Renal cortex interstitium (tissue), 11 donors: Measurements from ENCODE around the gene TSEN34. TPM values are rescaled to one million over a fixed set of nuclear protein-coding genes. Genes with fewer than 3 reads are reported as not detected.
"Not testable (repeated sequence)": the region's sequence is repeated elsewhere in the genome, so short reads cannot be mapped to it uniquely, and the experiment has no call there.

Experiments
- DNase-seq, 11 donors: peaks; one replicate each; pipeline ENCODE4 v3.0.0-alpha.2; 2013; ENCODE audit warnings: low read depth in 9 of 11, low spot score in 4 of 11; ENCODE audit errors: extremely low read depth in 1 of 11
- polyA plus RNA-seq, 3 donors: library from polyadenylated mRNA; unstranded; fragments of 120-200 nt; gene quantifications; one replicate each; pipeline ENCODE4 v1.2.1, GENCODE V29; 2013; ENCODE audit not compliant: insufficient read length in 3 of 3

TSEN34 gene
- polyA plus RNA-seq, 3 donors = 46.2 to 63.2 (median 60.2) TPM

DNA sequence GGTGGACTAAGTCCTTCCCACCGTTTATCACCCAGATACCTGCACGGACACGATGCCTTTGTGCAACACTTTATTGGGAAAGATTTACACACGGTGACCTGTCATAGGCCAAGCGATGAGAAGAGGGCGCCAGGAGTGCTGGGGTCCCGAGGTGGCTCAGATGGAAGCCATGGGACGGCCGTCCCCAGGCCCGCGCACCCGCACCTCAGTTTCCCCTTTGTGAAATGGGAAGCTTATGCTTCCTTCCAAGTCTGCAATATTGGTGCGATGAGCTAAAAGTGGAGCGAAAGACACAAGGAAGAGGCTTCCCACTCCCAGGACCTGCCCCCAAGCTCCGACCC, 17.8 kb upstream of the TSEN34 start:
- no peak for DNase-seq

DNA sequence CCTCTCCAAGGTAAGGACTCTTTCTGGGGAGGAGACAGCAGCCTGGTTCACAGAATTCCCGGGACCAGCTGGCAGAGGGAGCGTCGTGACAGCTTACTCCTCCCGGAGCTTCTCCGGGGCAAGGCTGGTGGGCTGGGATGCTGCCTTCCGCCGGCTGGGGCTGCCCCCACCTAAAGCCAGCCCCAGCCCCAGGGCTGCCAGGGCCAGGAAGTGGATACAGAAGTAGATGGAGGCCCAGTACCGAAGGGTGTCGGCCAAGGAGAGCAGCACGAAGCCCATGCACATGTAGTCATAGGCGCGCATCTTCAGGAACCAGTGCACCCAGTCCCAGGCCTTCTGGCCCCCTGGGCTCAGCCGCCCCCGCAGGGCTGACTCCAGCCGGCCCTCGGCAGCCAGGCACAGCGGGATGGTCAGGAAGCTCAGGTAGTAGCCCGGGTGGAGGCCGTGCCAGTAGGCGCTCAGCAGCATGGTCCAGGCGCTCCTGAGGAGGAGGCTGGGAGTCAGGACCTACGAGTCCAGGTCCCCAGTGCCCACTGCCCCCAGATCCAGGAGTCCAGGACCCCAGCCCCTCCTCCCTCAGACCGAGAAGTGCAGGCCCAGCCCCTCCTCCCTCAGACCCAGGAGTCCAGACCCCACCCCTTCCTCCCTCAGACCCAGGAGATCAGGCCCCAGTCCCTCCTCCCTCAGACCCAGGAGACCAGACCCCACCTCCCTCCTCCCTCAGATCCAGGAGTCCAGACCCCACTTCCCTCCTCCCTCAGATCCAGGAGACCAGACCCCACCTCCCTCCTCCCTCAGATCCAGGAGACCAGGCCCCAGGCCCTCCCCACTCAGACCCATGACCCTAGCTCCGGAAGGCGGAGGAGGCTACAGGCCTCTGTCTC, 16.9 kb upstream of the TSEN34 start:
- DNase-seq = no peak

DNA sequence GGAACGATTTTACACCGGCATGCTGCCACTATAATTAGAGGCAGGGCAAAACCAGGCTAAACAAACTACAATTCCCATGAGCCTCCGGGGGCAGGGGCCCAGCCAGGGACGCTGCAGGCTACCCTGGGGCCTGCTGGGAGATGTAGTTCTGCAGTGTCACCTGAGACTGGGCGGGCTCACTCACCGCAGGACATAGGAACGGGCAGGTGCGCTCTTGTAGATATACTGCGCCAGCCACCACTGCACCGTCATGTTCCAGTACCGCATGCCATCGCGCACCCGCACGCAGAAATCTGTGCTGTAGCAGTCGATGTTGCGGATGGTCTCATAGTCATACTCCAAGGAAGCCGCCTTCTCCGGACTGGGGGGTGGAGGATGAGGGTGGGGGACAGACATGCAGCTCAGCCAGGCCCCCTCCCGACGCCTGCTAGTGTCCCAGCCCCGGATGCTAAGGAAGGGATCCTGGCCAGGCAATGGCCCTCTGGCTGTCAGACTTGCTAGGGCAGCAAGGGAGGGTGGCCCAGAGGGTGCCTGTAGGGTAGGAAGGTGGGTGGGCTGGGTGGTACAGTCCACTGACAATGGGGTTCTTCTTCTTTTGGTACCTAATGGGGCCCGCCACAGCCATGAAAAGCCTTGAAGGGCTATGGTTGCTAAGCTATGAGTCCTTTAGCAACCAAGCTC, 12.4 kb upstream of the TSEN34 start:
- no peak for DNase-seq

DNA sequence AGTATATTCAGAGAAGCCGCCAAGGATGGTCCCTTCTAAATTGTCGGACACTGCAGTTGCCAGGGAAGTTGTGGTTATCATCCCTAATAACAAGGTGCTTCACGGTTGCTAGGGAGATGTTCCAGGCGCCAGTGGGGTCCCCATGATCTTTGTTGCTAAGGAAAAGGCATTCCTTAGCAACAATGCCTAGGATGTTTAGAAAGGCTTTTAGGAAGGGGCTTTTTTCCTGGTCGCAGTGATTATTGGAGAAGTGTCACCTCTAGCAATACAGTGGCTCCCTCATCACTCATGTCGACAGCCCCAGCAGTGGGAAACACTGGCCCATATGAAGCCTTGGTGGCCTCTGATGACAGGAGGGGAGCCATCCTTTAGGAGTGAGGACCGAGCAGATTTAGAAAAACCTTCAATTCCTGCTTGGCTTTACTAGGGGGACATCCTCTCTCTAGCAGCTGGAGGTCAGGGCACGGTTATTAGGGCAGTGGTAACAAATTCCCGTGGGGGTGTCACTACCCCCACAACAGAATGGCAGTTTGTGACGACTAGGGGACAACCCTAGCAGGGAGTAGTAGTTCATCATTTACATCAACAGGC, 11.8 kb upstream of the TSEN34 start:
- DNase-seq = no peak

DNA sequence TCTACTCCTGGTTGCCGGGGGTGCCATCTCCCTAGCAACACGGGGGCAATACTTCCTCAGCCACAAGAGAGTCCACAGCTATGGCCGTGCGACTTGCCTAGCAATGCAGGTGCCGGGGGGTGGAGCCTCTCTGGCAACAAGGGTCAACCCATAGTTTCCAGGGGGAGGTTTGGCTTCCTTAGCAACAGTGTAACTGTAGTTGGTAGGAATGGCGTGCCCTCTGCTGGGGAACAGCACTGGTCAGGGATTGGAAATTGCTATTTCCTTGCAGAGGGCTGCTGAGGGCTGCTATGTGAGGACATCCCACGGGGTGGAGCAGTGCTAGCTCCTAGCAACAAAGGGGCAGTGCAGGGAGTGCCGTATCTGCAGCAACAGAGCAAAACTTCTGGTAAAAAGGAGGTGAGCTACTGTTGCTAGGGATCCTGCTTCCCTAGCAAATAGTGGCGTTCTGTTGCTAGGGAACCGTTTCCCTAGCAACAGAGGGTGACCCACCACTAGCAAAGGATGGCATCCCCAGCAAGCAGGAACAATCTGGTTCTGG, 11.1 kb upstream of the TSEN34 start:
- peak in 9 of 11 donors; percentile 44 to 86 (median 80) for DNase-seq

DNA sequence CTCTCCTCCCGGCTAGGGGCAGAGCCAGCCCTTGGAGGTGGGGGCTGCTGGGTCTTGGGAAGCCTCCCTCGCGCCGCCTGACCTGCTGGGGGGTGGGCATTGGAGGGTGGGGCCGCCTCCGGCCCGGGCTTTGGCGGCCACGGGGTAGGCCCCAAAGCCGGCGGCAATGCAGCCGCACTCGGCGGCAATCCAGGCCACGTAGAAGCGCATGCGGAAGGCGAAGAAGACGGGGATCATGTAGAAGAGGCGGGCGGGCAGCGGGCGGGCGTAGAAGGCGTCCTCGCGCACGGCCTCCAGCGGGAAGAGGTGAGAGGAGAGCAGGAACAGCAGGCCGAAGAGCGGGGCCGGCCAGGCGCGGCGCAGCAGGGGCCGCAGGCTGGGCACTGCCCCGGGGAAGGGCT, 10.4 kb upstream of the TSEN34 start:
- DNase-seq = no peak

DNA sequence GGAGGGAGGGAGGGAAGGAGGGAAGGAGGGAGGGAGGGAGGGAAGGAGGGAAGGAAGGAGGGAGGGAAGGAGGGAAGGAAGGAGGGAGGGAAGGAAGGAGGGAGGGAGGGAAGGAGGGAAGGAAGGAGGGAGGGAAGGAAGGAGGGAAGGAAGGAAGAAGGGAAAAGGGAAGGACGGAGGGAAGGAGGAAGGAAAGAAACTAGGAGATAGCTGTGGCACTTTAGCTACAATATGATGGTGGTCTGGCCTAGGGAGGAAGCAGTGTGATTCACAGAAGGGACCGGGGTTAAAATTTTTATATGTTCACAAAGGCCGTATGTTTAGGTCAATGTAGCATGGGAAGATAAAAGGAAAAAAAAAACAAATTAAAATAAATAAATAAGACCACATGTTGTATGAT, 9.2 kb upstream of the TSEN34 start:
- not testable (repeated sequence) for DNase-seq

DNA sequence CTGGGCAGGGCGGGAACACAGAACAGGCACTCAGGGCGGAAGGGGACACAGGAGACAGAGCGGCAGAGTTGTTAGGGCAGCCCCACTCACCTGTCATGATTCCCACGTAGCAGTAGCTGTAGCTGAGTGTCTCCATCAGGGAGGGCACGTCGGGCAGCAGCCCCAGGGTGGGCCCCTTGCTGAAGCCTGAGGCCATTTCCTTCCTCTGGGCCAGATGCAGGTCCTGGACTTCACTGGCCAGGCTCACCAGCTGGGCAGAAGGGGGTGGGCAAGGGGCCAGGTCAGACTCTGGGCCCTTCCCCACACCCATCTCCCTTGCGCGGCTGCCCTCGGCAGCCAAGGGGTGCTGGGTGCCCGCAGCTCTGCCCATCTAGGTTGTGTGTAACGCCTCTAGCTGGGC, 7.7 kb upstream of the TSEN34 start:
- no peak for DNase-seq

DNA sequence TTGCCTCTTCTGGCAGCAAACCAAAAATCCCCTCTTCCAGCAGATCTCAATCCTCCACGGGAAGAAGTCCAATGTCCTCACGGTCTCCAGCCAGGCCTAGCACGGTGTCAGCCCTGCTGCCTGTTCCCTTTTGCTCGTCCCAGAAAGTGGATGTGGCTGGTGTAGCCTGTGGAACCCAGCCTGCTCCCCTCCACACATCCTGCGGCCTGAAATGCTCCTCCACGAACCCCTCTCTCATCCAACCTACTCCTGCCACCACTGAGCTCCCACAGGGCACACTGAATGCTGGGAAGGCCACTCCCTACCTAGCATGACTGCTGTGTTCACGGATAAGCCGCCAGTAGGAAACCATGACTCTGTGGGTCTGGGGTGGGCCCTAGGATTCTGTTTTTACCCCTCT, 4.8 kb upstream of the TSEN34 start:
- DNase-seq = no peak

DNA sequence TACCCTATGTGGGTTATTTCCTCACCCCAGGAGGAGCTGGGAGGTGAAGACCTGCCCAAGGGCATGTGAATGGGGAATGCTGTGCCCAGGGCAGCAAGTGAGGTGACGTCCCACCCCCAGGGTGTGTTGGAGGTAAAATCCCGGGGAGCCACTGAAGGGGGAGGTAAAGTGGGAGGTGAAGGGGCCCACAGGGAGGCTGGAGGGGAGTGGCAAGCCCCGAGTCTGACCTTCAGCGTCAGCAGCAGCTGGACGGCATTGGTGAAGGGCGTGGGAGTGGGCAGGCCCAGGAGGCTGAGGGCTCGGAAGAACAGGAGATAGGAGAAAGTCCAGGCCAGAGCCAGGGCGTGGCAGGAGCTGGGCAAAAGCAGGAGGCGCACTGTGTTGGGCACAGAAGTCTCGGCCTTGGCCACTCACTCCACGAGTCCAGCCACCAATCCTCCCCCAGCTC, 4.2 kb upstream of the TSEN34 start:
- no peak for DNase-seq

DNA sequence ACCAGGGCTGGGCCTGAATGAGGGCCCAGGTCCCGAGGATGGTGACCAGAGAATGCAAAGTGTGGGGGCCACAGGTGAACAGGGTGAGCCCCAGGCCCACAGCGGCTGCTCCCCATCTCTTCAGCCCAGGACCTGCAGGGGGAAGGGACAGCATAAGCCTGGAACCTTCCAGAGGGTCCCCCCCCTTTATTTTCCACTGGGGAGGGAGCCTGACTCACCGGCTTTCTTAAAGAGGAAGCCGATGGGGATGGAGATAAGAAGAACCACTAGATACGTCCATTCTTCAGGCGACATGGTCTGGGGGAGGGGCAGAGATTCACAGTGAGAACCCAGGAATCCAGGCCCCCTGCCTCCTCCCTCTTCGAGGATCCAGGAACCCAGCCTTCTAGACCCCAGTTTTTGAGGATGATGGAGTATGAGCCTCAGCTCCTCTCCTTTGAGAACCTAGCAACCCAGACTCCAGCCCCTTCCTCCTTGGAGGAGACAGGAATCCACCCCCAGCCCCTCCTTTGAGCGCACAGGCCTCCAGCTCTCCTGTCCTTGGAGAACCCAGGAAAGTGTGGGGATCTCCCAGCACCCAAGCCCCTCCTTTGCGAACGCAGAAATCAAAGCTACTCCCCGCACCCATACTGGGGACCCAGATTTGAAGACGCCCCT, 2.8 kb upstream of the TSEN34 start:
- DNase-seq = no peak

DNA sequence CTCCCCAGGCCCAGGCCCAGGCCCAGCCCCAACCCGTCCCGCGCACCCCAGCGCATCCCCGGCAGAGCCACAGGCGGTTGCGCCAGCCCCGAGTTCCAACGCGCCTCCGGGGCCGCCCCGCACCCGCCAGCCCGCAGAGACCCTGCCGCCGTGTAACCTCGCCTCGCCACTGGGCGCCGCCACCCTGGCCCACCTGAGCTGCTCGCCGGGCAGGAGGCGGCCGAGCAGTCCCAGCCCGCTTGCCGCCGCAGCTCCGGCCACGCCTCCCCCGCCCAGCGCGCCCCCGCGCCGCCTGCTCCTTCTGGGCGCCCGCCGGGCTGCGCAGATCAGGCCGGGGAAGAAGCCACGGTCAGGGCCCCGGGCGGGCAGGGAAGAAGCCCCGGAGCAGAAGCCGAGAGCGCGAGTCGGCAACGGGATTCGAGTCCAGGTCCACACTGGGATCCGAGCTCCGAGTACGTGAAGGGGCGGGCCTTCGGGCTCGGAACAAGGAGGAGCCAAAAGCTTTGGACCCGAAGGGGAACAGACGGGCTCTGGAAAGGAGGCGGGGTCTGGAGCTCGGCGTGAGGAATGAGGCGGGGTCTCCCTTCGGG, 1.9 kb upstream of the TSEN34 start, which contains the start of gene MBOAT7:
TSS of gene MBOAT7 (minus strand) at position 436 of the 590 bp plus-strand sequence. CDS start 1,072 bp downstream, outside the sequence.
- no peak for DNase-seq

DNA sequence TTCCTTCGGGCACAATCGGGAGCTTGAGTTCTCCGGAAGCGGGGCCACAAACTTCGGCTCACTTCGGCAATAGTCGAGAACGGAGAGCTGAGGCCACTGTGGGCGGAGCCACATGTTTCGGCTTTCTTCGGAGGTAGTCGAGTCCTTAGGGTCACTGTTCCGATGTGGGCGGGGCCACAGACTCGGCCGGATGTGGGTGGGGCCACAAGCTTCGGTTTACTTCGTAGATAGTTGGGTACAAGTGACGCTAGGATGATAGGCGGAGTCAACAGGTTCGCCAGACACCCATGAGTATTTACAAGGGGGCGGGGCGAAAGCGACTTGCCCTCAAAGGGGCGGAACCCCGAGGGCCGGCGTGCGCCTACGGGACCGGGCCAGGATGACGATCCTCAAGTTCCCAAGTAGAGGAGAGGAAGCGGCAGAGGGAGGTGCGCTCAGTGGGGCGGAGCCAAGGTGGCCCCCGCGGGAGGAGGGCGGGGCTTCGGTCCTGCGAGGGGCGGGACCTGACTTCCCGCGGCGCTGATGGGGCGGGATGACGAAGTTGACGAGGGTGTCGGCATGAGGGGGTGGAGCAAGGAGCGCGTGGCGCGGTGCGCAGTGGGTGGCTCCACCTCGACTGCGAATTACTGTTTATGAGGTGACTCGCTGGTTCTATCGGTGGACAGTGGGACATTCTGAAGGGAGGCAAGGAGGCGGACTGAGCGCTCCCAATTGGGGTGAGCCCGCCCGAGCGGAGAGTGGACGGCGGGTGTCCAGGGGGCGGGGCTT, 1.2 kb upstream of the TSEN34 start:
- peak; percentile 100 for DNase-seq

DNA sequence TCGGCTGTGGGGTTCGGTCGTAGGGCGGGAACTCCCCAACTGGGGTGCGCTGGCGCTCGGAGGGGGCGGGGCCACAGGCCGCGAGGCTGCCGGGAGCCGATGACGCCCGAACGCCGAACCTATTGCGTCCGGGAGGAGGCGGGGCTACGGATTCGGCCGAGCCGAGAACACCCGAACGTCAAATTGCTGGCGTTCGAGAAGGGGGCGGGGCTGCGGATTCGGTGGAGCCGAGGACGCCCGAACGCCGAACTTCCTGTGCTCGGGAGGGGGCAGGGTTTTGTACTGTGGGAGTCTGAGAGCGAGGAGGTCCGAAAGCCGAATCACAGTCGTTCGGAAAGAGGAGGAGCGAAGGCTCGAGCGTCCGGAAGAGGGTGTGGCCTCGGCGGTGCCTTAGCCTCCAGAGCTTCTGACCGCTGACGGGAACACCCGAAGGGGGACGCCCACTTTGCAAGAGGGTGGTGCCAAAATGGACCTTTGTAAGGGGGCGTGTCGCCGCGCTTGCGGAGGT, 551 bp upstream of the TSEN34 start:
- DNase-seq = peak; percentile 98 to 100 (median 99)

DNA sequence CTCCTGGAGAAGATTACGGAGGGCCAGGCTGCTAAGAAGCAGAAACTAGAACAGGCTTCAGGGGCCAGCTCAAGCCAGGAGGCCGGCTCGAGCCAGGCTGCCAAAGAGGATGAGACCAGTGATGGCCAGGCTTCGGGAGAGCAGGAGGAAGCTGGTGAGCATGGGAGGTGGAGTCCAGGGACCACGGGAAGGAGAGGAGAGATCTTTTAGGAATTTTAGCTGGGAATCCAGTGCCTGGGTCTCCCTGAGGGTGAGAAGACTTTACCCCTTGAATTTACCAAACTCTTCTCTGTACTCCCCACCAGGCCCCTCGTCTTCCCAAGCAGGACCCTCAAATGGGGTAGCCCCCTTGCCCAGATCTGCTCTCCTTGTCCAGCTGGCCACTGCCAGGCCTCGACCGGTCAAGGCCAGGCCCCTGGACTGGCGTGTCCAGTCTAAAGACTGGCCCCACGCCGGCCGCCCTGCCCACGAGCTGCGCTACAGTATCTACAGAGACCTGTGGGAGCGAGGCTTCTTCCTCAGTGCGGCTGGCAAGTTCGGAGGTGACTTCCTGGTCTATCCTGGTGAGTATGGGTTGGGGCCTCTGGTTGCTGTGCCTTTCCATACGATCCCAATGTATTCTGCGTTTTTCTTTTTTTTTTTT, 824 bp downstream of the TSEN34 start:
- no peak for DNase-seq

DNA sequence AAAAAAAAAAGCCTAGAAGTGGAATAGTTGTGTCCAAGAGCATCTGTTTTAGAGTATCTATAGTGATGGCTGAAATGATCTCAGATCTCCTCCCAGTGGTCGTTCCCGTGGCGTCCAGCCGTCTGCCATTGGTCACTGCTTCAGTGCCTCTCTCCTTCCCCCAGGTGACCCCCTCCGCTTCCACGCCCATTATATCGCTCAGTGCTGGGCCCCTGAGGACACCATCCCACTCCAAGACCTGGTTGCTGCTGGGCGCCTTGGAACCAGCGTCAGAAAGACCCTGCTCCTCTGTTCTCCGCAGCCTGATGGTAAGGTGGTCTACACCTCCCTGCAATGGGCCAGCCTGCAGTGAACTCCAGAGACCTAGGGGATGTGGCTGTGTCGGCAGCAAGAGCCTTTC, 1.9 kb downstream of the TSEN34 start:
- DNase-seq = no peak

DNA sequence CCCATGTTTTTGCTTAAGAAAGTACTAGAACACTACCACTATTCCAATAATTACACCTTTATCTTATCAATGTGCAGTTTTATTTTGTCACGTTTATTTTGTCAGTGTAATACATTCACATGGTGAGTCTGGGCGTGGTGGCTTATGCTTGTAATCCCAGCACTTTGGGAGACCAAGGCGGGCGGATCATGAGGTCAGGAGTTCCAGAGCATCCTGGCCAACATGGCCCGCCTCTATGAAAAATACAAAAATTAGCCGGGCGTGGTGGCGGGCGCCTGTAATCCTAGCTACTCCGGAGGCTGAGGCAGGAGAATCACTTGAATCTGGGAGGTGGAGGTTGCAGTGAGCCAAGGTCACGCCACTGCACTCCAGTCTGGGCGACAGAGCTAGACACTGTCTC, 3.4 kb downstream of the TSEN34 start:
- DNase-seq = not testable (repeated sequence)

DNA sequence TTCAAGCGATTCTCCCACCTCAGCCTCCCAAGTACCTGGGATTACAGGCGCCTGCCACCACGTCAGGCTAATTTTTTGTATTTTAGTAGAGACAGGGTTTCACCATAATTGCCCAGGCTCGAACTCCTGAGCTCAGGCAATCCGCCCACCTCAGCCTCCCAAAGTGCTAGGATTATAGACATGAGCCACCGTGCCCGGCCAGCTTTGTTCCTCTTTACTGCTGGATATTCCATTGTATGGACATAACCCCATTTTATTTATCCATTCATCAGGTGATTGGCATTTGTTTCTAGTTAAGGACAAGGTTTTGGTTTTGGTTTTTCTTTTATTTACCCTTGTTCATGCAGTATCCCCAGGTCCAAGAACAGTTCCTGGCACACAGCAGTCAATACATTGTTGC, 5.4 kb downstream of the TSEN34 start:
- DNase-seq = no peak
